IMR-90 (cell line): Measurements from ENCODE around the gene UBE3C. TPM values are rescaled to one million over a fixed set of nuclear protein-coding genes. Genes with fewer than 3 reads are reported as not detected.

Experiments used
- ATAC-seq: fragments of 200-7000 bp; cut with Tn5 transposase; 2 replicates; pipeline ENCODE4 v1.9.1; 2020; ENCODE audit warnings: low read depth, mild to moderate bottlenecking, moderate library complexity
- BruUV-seq: library from RNA; stranded (reverse); fragments of 400-500 nt; replicated peaks from 2 replicates; lab custom pipeline; 2021; lab: Mats Ljungman, UMichigan
- CTCF ChIA-PET: fragments of 300-600 bp; formaldehyde crosslinking; extraction: SDS; loops from one replicate; lab custom pipeline; 2021; ENCODE audit warnings: antibody characterized with exemption; lab: Yijun Ruan, JAX
- POLR2A ChIA-PET: fragments of 300-600 bp; sonication (Branson Sonifier 250); formaldehyde crosslinking; loops from one replicate; lab custom pipeline; 2022; ENCODE audit warnings: antibody characterized with exemption; ENCODE audit not compliant: unreplicated experiment; lab: Charles Lee
- DNase-seq: peaks from one replicate; pipeline ENCODE4 v3.0.0; 2013
- H2AFZ ChIP-seq: replicated peaks from 2 replicates; pipeline ENCODE3; 2013; ENCODE audit warnings: low read length, mild to moderate bottlenecking; ENCODE audit not compliant: poor library complexity
- H2AK5ac ChIP-seq: 2 replicates; pipeline ENCODE4 v1.6.1; 2013; ENCODE audit warnings: low read depth, low read length, inconsistent platforms
- H2AK9ac ChIP-seq: replicated peaks from 2 replicates; pipeline ENCODE3; 2013; ENCODE audit warnings: mild to moderate bottlenecking, low read depth, low read length, moderate library complexity; ENCODE audit not compliant: poor library complexity
- H2BK120ac ChIP-seq: 2 replicates; pipeline ENCODE4 v1.6.1; 2013; ENCODE audit warnings: low read depth, low read length, inconsistent platforms
- H2BK15ac ChIP-seq: 3 replicates; pipeline ENCODE4 v1.6.1; 2013; ENCODE audit warnings: low read depth, low read length, inconsistent platforms
- H2BK20ac ChIP-seq: 2 replicates; pipeline ENCODE4 v1.6.1; 2013; ENCODE audit warnings: low read depth, mild to moderate bottlenecking, inconsistent platforms, low read length, moderate library complexity
- H2BK5ac ChIP-seq: 2 replicates; pipeline ENCODE4 v1.6.1; 2013; ENCODE audit warnings: mild to moderate bottlenecking, low read depth, low read length, inconsistent platforms; ENCODE audit not compliant: poor library complexity, severe bottlenecking
- H3K14ac ChIP-seq: replicated peaks from 2 replicates; pipeline ENCODE4 v1.6.1; 2013; ENCODE audit warnings: low read depth, low read length, inconsistent platforms
- H3K18ac ChIP-seq: 2 replicates; pipeline ENCODE4 v1.6.1; 2013; ENCODE audit warnings: low read depth, low read length, control low read depth
- H3K23ac ChIP-seq: 2 replicates; pipeline ENCODE4 v1.6.1; 2013; ENCODE audit warnings: low read depth, low read length, inconsistent platforms
- H3K27ac ChIP-seq: 2 replicates; pipeline ENCODE4 v1.5.1; 2013; ENCODE audit warnings: mild to moderate bottlenecking, control low read depth, low read length; ENCODE audit not compliant: insufficient read depth
- H3K27me3 ChIP-seq: 2 replicates; pipeline ENCODE4 v1.6.1; 2013; ENCODE audit warnings: low read length; ENCODE audit not compliant: control insufficient read depth, insufficient read depth
- H3K36me3 ChIP-seq: 2 replicates; pipeline ENCODE4 v1.6.1; 2013; ENCODE audit warnings: low read length, mixed read lengths; ENCODE audit not compliant: control insufficient read depth, insufficient read depth
- H3K4ac ChIP-seq: 2 replicates; pipeline ENCODE4 v1.6.1; 2013; ENCODE audit warnings: low read depth, low read length, inconsistent platforms
- H3K4me1 ChIP-seq: 2 replicates; pipeline ENCODE4 v1.6.1; 2013; ENCODE audit warnings: low read length, mixed read lengths; ENCODE audit not compliant: control insufficient read depth, insufficient read depth
- H3K4me2 ChIP-seq: 2 replicates; pipeline ENCODE4 v1.6.1; 2013; ENCODE audit warnings: low read depth, mild to moderate bottlenecking, control low read depth, low read length, moderate library complexity
- H3K4me3 ChIP-seq: 2 replicates; pipeline ENCODE4 v1.5.1; 2013; ENCODE audit warnings: low read depth, mild to moderate bottlenecking, control low read depth, low read length, moderate library complexity; ENCODE audit not compliant: insufficient read depth
- H3K56ac ChIP-seq: 2 replicates; pipeline ENCODE4 v1.6.1; 2013; ENCODE audit warnings: low read length, inconsistent platforms; ENCODE audit not compliant: insufficient read depth; ENCODE audit errors: extremely low read depth
- H3K79me1 ChIP-seq, 2 experiments: 2 replicates each; pipeline ENCODE4 v1.6.1; 2013; ENCODE audit warnings: low read length in 2 of 2, inconsistent platforms in 1 of 2, low read depth in 1 of 2
- H3K9ac ChIP-seq: 2 replicates; pipeline ENCODE4 v1.6.1; 2013; ENCODE audit warnings: low read depth, low read length, control low read depth
- H3K9me1 ChIP-seq: 2 replicates; pipeline ENCODE4 v1.6.1; 2013; ENCODE audit warnings: low read length, inconsistent platforms; ENCODE audit not compliant: insufficient read depth
- H3K9me3 ChIP-seq: 2 replicates; pipeline ENCODE4 v1.6.1; 2013; ENCODE audit warnings: low read length; ENCODE audit not compliant: control insufficient read depth, insufficient read depth
- H4K20me1 ChIP-seq: 2 replicates; pipeline ENCODE4 v1.6.1; 2013; ENCODE audit warnings: low read length, inconsistent platforms; ENCODE audit not compliant: insufficient read depth
- H4K5ac ChIP-seq: 2 replicates; pipeline ENCODE4 v1.6.1; 2013; ENCODE audit warnings: mild to moderate bottlenecking, low read depth, low read length, control low read depth
- H4K8ac ChIP-seq, 2 experiments: 2 replicates each; pipeline ENCODE4 v1.6.1; 2013; ENCODE audit warnings: low read depth in 2 of 2, low read length in 2 of 2, control low read depth in 1 of 2, inconsistent platforms in 1 of 2
- H4K91ac ChIP-seq: 2 replicates; pipeline ENCODE4 v1.6.1; 2013; ENCODE audit warnings: low read depth, low read length, inconsistent platforms; ENCODE audit not compliant: insufficient read depth
- BHLHE40 ChIP-seq: fragments of 150-350 bp; IDR thresholded peaks from 2 replicates; pipeline ENCODE4 v1.6.1; 2016; ENCODE audit warnings: mild to moderate bottlenecking, low read depth, low read length
- CEBPB ChIP-seq: IDR thresholded peaks from 2 replicates; pipeline ENCODE4 v1.6.1; 2012; ENCODE audit warnings: low read depth, low read length, improper control_type of control experiment
- CHD1 ChIP-seq: IDR thresholded peaks from 2 replicates; pipeline ENCODE4 v1.6.1; 2012; ENCODE audit warnings: low read depth, low read length, improper control_type of control experiment
- CTCF ChIP-seq: conservative IDR thresholded peaks from 2 replicates; pipeline ENCODE4 v1.5.1; 2012; ENCODE audit warnings: mild to moderate bottlenecking, low read depth, low read length, improper control_type of control experiment
- MAFK ChIP-seq: IDR thresholded peaks from 2 replicates; pipeline ENCODE4 v1.6.1; 2012; ENCODE audit warnings: low read depth, low read length, improper control_type of control experiment
- MAZ ChIP-seq: IDR thresholded peaks from 2 replicates; pipeline ENCODE4 v1.6.1; 2012; ENCODE audit warnings: low read depth, mild to moderate bottlenecking, low read length, improper control_type of control experiment, moderate library complexity, borderline replicate concordance
- MXI1 ChIP-seq: IDR thresholded peaks from 2 replicates; pipeline ENCODE4 v1.6.1; 2012; ENCODE audit warnings: low read depth, mild to moderate bottlenecking, low read length, moderate library complexity, borderline replicate concordance
- POLR2A ChIP-seq: IDR thresholded peaks from 2 replicates; pipeline ENCODE4 v1.6.1; 2012; ENCODE audit warnings: mild to moderate bottlenecking, low read depth, low read length
- RAD21 ChIP-seq: IDR thresholded peaks from 2 replicates; pipeline ENCODE4 v1.6.1; 2012; ENCODE audit warnings: low read length, improper control_type of control experiment
- RCOR1 ChIP-seq: IDR thresholded peaks from 2 replicates; pipeline ENCODE4 v1.6.1; 2012; ENCODE audit warnings: mild to moderate bottlenecking, low read length, improper control_type of control experiment; ENCODE audit not compliant: insufficient replicate concordance
- RFX5 ChIP-seq: IDR thresholded peaks from 2 replicates; pipeline ENCODE4 v1.8.0; 2012; ENCODE audit warnings: low read depth, mild to moderate bottlenecking, low read length, moderate library complexity
- SMC3 ChIP-seq: fragments of 150-350 bp; IDR thresholded peaks from 2 replicates; pipeline ENCODE4 v1.6.1; 2016; ENCODE audit warnings: low read depth, mild to moderate bottlenecking, antibody characterized with exemption, low read length, moderate library complexity
- USF2 ChIP-seq: fragments of 150-350 bp; IDR thresholded peaks from 2 replicates; pipeline ENCODE4 v1.6.1; 2017; ENCODE audit warnings: mild to moderate bottlenecking, antibody characterized with exemption, low read length, low read depth
- WGBS, 2 experiments: methylation state at CpG; one replicate each; pipeline versions ENCODE4 v1.1.5 to v1.1.7; 2013; ENCODE audit warnings: missing lambda C conversion rate in 2 of 2; ENCODE audit not compliant: insufficient read length in 1 of 2; ENCODE audit errors: extremely low coverage in 2 of 2; 5-methylcytosine and 5-hydroxymethylcytosine counted together
- dilution Hi-C: fragments of 300-500 bp; cut with HindIII; formaldehyde crosslinking; loops from one replicate; pipeline ENCODE4 v1.14.3; 2018; ENCODE audit warnings: low sequenced_read_pairs; ENCODE audit not compliant: unreplicated experiment
- in situ Hi-C: fragments of 300-500 bp; cut with MboI; formaldehyde crosslinking; loops from 3 replicates; pipeline ENCODE4 v1.14.3; 2019; ENCODE audit warnings: low sequenced_read_pairs, inconsistent platforms, mixed read lengths
- intact Hi-C: fragments of 100-400 bp; cut with micrococcal nuclease; formaldehyde crosslinking; loops from 2 replicates; pipeline ENCODE4 v1.10.0; 2022
- polyA plus RNA-seq, 3 experiments: library from polyadenylated mRNA; depleted of rRNA; stranded (reverse); fragments of >200 nt; gene quantifications; 2 replicates each; pipeline ENCODE4 v1.2.3, GENCODE V29; 2012; ENCODE audit warnings: low replicate concordance in 1 of 3
- total RNA-seq: library from RNA; depleted of rRNA; stranded (reverse); fragments of >200 nt; gene quantifications from 2 replicates; pipeline ENCODE4 v1.2.3, GENCODE V29; 2012
- TF ChIP-seq, protein P1 (sequence below): fragments of 150-350 bp; IDR thresholded peaks from 2 replicates; pipeline ENCODE4 v1.6.1; 2016; ENCODE audit warnings: low read depth, mild to moderate bottlenecking, low read length, moderate library complexity, borderline replicate concordance

Gene UBE3C
- total and polyA plus RNA-seq, 2 of the 4 experiments (the other 2 are of a cell fraction): 43.0 to 60.6 TPM

GRCh38 chr7:157266272-157266671 lies 127.5 kb downstream of the UBE3C start:
- Histone ChIP-seq H3K4me2 (no peak overlapping the region), H2BK15ac (no peak overlapping the region), H3K79me1 (peaks cover 0 to 7% of the 10 kb centered on the region in 2 experiments; a peak in 3 of 4 replicates), H4K5ac (no peak overlapping the region), H2AFZ (no peak overlapping the region), H3K4me3 (no peak overlapping the region), H3K9me1 (peaks cover 1% of the 10 kb centered on the region), H3K14ac (no peak overlapping the region), H4K20me1 (no peaks in the 10 kb centered on the region), H3K27me3 (no peaks in the 10 kb centered on the region), H3K23ac (no peak overlapping the region), H3K27ac (no peak overlapping the region), H4K8ac (no peak overlapping the region), H3K9me3 (no peaks in the 10 kb centered on the region), H2AK5ac (no peak overlapping the region), H3K56ac (no peak overlapping the region), H3K18ac (no peak overlapping the region), H3K9ac (no peak overlapping the region), H2AK9ac (no peak overlapping the region), H4K91ac (no peak overlapping the region), H2BK120ac (no peak overlapping the region), H3K36me3 (peaks cover 47% of the 10 kb centered on the region), H2BK5ac (no peak overlapping the region), H2BK20ac (no peak overlapping the region), H3K4ac (no peak overlapping the region), H3K4me1 (no peaks in the 10 kb centered on the region; the same call in 1 of the 2 replicates)
- intact Hi-C loops: no loop called here
- TF ChIP-seq, protein P1, sequence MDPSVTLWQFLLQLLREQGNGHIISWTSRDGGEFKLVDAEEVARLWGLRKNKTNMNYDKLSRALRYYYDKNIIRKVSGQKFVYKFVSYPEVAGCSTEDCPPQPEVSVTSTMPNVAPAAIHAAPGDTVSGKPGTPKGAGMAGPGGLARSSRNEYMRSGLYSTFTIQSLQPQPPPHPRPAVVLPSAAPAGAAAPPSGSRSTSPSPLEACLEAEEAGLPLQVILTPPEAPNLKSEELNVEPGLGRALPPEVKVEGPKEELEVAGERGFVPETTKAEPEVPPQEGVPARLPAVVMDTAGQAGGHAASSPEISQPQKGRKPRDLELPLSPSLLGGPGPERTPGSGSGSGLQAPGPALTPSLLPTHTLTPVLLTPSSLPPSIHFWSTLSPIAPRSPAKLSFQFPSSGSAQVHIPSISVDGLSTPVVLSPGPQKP: no peak
- TF ChIP-seq RCOR1 (no peak), MAZ (no peak), USF2 (no peak), BHLHE40 (no peak), CHD1 (no peak), POLR2A (no peak), RAD21 (no peak), CTCF (no peak), MXI1 (no peak), RFX5 (no peak), MAFK (no peak), SMC3 (no peak), CEBPB (no peak)
- dilution Hi-C loops: no loop called here
- in situ Hi-C loops: loop anchor here (25.0 kb wide), 1 partner anchor 304 kb away; no protein-coding TSS in a partner anchor
- no TSS peak for BruUV-seq
- no CpG with 5 or more reads among the region's 7 CpGs for WGBS, 2 experiments
- ATAC-seq (no peak), DNase-seq (peak; percentile 30)
- ChIA-PET CTCF (no interaction called here), POLR2A (no interaction called here)
